Vagina (tissue), 2 donors: ENCODE data around the gene CHCT1. TPM values are rescaled to one million over a fixed set of nuclear protein-coding genes. Genes with fewer than 3 reads are reported as not detected.
"Not testable (repeated sequence)": the region's sequence is repeated elsewhere in the genome, so short reads cannot be mapped to it uniquely, and the experiment has no call there.

ENCODE experiments used
- DNase-seq, 2 donors: peaks; one replicate each; pipeline ENCODE4 v3.0.0-alpha.2; 2017; ENCODE audit errors: extremely low spot score in 2 of 2
- H3K27ac ChIP-seq: fragments of 200-600 bp; sonication (generic); one replicate; pipeline ENCODE4 v1.5.1; 2019
- H3K27me3 ChIP-seq: fragments of 200-600 bp; sonication (generic); one replicate; pipeline ENCODE4 v1.5.1; 2019
- H3K36me3 ChIP-seq, 2 donors: fragments of 200-600 bp; sonication (generic); one replicate each; pipeline ENCODE4 v1.5.1; 2017 to 2019
- H3K4me1 ChIP-seq: fragments of 200-600 bp; sonication (generic); one replicate; pipeline ENCODE4 v1.5.1; 2019
- H3K4me3 ChIP-seq, 2 donors: fragments of 200-600 bp; sonication (generic); 1 replicate in 1 of 2; 2 replicates in 1 of 2; pipeline ENCODE4 v1.5.1; 2016 to 2019
- H3K9me3 ChIP-seq: fragments of 200-600 bp; sonication (generic); one replicate; pipeline ENCODE4 v1.5.1; 2019
- CTCF ChIP-seq, 3 experiments: fragments of 450-650 bp in 2 of 3; fragments of 200-600 bp in 1 of 3; sonication (generic) in 1 of 3; IDR thresholded peaks; one replicate each; pipeline ENCODE4 v1.5.1; 2017 to 2019; ENCODE audit warnings: antibody characterized with exemption in 3 of 3, mild to moderate bottlenecking in 2 of 3, moderate library complexity in 2 of 3
- POLR2A ChIP-seq, 2 donors: fragments of 450-650 bp; IDR thresholded peaks; one replicate each; pipeline ENCODE4 v1.6.1; 2017; ENCODE audit warnings: antibody characterized with exemption in 2 of 2, mild to moderate bottlenecking in 2 of 2, moderate library complexity in 2 of 2
- POLR2AphosphoS5 ChIP-seq, 2 donors: sonication (generic); formaldehyde crosslinking; IDR thresholded peaks; one replicate each; pipeline ENCODE4 v1.9.0; 2017; ENCODE audit warnings: antibody characterized with exemption in 2 of 2, mild to moderate bottlenecking in 2 of 2, low read depth in 1 of 2; ENCODE audit not compliant: insufficient read depth in 1 of 2
- intact Hi-C: fragments of 100-400 bp; cut with DNase I; formaldehyde crosslinking; loops from one replicate; pipeline ENCODE4 v1.15.1; 2023
- total RNA-seq: library from RNA; depleted of rRNA; stranded (reverse); fragments of >200 nt; gene quantifications from one replicate; pipeline ENCODE4 v1.2.3, GENCODE V29; 2016

Gene CHCT1
- total RNA-seq = not detected

- Histone ChIP-seq H3K27ac (peak within 1 kb of the TSS; percentile 42), H3K36me3 (no peaks in the 10 kb centered on the region), H3K4me1 (peaks cover 12% of the 10 kb centered on the region), H3K9me3 (no peaks in the 10 kb centered on the region), H3K4me3 (peak within 1 kb of the TSS; percentile 45 to 48), H3K27me3 (no peaks in the 10 kb centered on the region)
- DNase-seq = no peak
- TF ChIP-seq POLR2A (IDR thresholded peaks at IDR 0.05) (no peak), CTCF (IDR thresholded peaks at IDR 0.05) (no peak), POLR2AphosphoS5 (IDR thresholded peaks at IDR 0.05; ENCODE audit: insufficient read depth in 1 of 2, low read depth in 1 of 2) (no peak)
- intact Hi-C loops = loop anchor here (10.0 kb wide), 1 partner anchor 213 kb away; no protein-coding TSS in a partner anchor
Measured at GRCh38 chr17:60422162-60422665, at the start of gene CHCT1. TSS of gene CHCT1 (plus strand) at chr17:60422489. CDS start at chr17:60422593, 104 bp downstream.

- TF ChIP-seq CTCF (IDR thresholded peaks at IDR 0.05) = no peak
- no peak for TF ChIP-seq POLR2A (IDR thresholded peaks at IDR 0.05)
- no peak for TF ChIP-seq POLR2AphosphoS5 (IDR thresholded peaks at IDR 0.05; ENCODE audit: insufficient read depth in 1 of 2, low read depth in 1 of 2)
- H3K27ac ChIP-seq = no peak overlapping the region
- H3K4me3 ChIP-seq = no peak overlapping the region
- intact Hi-C loops = no loop called here
- DNase-seq = no peak
- no peaks in the 10 kb centered on the region for H3K9me3 ChIP-seq
- H3K27me3 ChIP-seq = no peaks in the 10 kb centered on the region
- H3K36me3 ChIP-seq = no peaks in the 10 kb centered on the region
- no peaks in the 10 kb centered on the region for H3K4me1 ChIP-seq
Measured at GRCh38 chr17:60372790-60373483, 49.4 kb upstream of the CHCT1 start.

- H3K4me1 ChIP-seq, H3K9me3 ChIP-seq, H3K36me3 ChIP-seq, H3K27ac ChIP-seq, H3K27me3 ChIP-seq, DNase-seq, intact Hi-C loops, H3K4me3 ChIP-seq: not testable (repeated sequence)
Measured at GRCh38 chr17:60378187-60378586, 44.1 kb upstream of the CHCT1 start.

- DNase-seq, H3K27me3 ChIP-seq, intact Hi-C loops, H3K36me3 ChIP-seq, H3K27ac ChIP-seq, H3K4me1 ChIP-seq, H3K4me3 ChIP-seq, H3K9me3 ChIP-seq: not testable (repeated sequence)
Measured at GRCh38 chr17:60379461-60379860, 42.8 kb upstream of the CHCT1 start.

GRCh38 chr17:60381958-60382357, 40.3 kb upstream of the CHCT1 start:
- H3K4me3 ChIP-seq = no peak overlapping the region
- no peak for DNase-seq
- H3K27ac ChIP-seq = no peak overlapping the region
- H3K36me3 ChIP-seq = no peaks in the 10 kb centered on the region
- TF ChIP-seq CTCF (IDR thresholded peaks at IDR 0.05) (no peak), POLR2A (IDR thresholded peaks at IDR 0.05) (no peak), POLR2AphosphoS5 (IDR thresholded peaks at IDR 0.05; ENCODE audit: insufficient read depth in 1 of 2, low read depth in 1 of 2) (no peak)
- H3K27me3 ChIP-seq = no peaks in the 10 kb centered on the region
- H3K4me1 ChIP-seq = peaks cover 11% of the 10 kb centered on the region
- intact Hi-C loops = no loop called here
- no peaks in the 10 kb centered on the region for H3K9me3 ChIP-seq

- no peak overlapping the region for H3K4me3 ChIP-seq
- TF ChIP-seq CTCF (IDR thresholded peaks at IDR 0.05) = no peak
- H3K27me3 ChIP-seq = no peaks in the 10 kb centered on the region
- no peaks in the 10 kb centered on the region for H3K9me3 ChIP-seq
- no peaks in the 10 kb centered on the region for H3K36me3 ChIP-seq
- H3K4me1 ChIP-seq = peaks cover 14% of the 10 kb centered on the region
- intact Hi-C loops = no loop called here
- H3K27ac ChIP-seq = no peak overlapping the region
- DNase-seq = no peak
Measured at GRCh38 chr17:60383379-60383778, 38.9 kb upstream of the CHCT1 start.

GRCh38 chr17:60384921-60385320, 37.4 kb upstream of the CHCT1 start:
- H3K27ac ChIP-seq, H3K27me3 ChIP-seq, H3K4me3 ChIP-seq, H3K9me3 ChIP-seq, intact Hi-C loops, DNase-seq, H3K36me3 ChIP-seq: not testable (repeated sequence)
- H3K4me1 ChIP-seq = peaks cover 29% of the 10 kb centered on the region
